Measurements from ENCODE around the gene UBE3C. TPM values are rescaled to one million over a fixed set of nuclear protein-coding genes. Genes with fewer than 3 reads are reported as not detected.
A peak's percentile ranks its signal among the peaks of the same experiment; 100 is the strongest.

The UBE3C gene
- total RNA-seq, 1 donor from 2014 or later = 67.2 TPM

DNA sequence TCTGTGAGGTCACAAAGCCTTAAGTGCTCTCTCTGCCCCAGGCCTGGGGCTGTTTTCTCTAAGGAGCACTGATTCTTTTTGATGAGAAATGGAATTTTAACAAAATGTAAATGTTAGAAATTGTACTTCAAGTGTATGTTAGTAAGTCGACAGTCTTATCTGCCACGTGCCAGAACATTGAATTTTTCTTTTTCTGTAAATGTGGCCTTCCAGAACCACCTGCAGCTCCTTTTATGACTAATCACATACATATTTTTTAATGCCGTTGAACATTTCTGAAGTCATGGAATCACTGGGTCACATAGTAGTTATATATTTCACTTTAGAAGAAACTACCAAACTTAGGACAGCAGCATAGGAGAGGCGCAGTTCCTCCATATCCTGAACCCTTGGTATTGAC lies 38.0 kb downstream of the UBE3C start:
- no peak for DNase-seq (ENCODE audit: low spot score)

DNA sequence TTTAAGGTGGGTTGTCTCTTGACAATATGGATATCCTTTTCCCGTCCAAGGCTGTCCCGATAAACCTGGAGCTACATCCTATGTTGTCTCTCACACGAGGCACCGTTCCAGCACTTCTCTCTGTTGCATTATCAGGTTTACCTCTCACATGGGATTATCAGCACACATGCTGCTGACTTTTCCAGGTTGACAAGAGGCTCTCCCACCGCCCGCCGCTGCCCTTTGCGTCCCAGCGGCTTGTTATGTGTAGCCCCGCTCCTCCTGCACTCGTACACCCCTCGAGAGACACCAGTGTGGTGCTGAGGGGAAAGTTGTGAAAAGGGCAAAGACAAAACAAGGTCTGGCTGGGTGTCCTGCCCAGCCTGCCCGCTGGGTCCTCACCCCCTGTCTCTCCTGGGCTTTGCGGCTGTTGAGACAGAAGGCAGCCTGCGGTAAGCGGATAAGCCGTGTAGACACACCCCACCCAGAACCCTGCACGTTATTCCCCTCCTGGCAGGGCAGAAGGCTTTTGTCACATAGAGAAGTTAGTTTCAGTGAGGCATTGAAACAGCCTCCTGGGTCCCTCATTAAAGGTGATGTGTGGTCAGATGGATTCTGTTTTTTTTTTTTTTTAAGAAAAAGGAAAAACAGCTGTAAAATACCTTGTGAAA lies 38.7 kb downstream of the UBE3C start:
- DNase-seq (ENCODE audit: low spot score) = no peak

DNA sequence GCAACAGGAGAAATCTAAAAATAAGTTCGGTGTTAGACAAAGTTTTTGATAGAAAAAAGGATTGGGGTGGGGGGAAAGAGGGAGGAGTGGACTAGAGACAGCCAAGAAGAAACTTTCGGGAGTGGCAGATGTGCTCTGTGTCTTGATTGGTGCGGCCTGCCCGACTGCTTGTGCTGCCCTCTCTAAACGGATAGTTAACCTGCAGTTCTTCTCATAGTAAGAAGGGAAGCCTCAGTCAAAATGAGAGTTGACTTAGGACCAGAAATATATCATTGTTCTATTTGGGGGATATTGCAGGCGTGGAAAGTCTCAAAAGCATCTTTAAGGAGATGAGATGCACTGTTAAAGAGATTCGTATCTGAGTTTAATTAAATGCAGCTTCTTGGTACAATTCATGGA lies 39.3 kb downstream of the UBE3C start:
- no peak for DNase-seq (ENCODE audit: low spot score)

DNA sequence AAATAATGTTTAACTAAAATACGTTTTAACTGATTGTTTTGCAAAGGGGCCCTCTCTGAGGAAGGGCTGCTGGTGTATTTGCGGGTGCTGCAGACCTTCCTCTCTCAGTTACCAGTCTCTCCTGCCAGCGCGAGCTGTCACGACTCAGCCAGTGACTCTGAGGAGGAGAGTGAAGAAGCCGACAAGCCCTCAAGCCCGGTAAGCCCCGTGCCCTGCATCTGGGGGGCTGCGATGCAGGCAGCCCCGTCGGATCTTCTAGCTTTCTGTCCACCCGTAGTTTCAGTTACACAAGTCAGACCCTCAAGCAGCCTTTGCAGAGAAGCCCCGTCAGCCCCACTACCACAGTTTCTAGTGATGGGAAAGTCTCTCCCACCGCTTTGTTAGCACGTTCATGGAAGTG lies 45.1 kb downstream of the UBE3C start:
- no peak for DNase-seq (ENCODE audit: low spot score)

DNA sequence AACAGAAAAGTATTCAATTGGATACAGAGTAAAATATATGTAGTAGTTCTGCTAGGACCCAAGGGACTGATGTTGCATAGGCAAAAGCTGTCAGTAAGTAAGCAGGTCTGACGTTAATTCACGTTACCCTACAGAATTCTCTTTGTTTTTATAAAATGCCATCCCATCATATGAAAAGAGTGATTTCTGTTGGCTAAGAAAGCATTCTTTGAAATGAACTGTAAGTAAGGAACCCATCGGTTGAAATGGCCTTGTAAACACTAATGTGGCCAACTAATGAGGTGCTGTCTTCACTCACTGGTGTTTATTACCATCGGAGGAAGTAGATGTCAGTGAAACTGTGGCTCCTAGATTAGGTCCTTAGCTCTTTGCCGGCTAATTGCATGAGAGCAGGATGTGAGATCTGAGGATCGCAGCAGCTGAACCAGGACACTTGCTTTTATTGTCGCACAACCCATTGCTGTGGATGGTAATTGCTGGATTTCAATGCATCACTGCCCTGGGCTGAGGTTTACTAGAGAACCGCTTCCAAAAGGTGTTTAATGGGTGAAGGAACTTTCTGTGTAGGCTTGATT lies 49.5 kb downstream of the UBE3C start:
- no peak for DNase-seq (ENCODE audit: low spot score)

DNA sequence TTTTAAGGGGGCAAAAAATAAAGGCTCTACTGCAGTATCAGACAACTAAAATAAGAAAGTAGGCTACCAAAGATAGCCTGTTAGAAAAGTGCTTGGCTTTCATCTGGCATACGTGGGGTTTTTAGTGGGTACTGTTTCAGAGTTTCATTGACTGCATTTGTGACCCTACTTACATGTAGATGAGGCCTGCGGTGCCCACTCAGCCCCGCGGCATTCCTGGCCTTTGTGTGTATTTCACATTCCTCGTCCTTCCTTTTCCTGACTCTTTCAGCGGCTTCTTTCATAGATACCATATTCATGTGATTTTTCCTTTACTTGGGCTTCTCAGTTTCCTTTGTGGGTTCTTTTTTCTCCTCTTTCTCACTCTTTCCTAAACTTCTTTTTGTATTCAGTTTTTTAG lies 50.7 kb downstream of the UBE3C start:
- DNase-seq (ENCODE audit: low spot score) = no peak

DNA sequence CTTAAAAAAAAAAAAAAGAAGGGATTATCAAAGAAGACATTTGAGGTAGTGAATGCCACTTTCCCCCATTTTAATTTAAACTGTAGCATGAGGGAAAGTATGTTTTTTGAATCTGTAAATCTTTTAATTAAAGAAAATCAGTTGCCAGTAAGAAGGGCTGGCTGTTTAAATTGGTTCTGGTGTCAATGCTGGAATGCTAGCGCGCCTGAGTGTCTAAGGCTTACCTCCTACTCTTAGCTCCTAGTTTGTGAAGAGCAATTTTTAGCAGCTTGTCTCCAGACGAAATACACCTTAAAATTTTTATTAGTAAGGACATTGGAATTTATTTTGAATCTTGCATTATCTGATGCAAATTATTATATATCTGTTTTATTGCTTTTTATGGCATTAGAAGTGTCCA lies 54.1 kb downstream of the UBE3C start:
- no peak for DNase-seq (ENCODE audit: low spot score)

DNA sequence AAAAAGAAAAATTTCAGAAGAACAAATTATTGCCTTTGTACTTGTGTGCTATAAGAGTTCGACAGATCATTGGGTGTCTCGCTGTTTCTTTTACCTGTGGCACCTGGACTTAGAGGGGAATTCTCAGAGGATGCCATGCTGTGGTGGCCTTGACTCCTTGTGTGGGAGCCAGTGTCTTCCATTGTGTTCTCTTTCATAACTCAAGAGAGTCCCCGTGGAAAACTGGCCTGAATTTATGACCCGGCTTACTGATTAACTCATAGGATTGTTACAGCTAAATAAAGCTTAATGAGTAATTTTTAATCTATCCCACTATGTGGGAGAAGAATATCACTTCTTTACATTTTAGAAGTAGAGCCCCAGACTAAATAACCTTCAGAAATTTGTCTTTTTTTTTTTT lies 54.5 kb downstream of the UBE3C start:
- DNase-seq (ENCODE audit: low spot score) = no peak

DNA sequence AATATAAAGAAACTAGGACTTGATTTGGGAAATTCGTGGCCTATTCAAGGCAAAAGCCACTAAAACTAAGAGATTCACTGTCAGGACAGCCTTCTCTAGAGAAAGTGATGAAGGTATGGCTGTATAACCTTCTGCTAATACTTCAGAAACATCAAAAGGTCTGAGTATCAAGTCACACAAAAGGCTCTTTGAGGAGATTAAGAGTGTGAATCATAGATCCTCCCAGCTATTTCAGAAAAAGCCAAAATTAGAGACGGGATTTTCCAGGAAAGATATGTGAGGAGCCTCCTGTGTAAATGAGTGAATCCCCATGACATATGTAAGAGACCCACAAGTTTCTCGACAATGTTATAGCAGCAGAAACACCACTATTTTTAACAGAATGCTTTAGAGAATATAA lies 56.2 kb downstream of the UBE3C start:
- no peak for DNase-seq (ENCODE audit: low spot score)

DNA sequence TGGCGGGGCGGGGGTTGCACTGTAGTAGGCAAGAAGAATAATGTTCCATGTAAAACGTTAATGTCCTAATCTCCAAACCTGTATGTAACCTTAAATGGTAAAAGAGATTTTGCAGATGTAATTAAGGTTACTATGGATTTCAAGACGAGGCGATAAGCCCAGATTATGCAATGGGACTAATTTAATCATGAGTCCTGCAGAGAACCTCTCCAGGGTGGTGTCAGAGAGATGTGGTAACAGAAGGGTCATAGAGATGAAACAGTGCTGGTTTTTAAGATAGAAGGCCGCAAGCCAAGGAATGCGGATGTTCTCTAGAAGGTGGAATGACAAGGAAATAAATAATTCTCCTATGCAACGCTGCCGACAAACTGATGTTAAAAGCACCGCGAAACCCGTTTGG lies 57.1 kb downstream of the UBE3C start:
- DNase-seq (ENCODE audit: low spot score) = no peak

DNA sequence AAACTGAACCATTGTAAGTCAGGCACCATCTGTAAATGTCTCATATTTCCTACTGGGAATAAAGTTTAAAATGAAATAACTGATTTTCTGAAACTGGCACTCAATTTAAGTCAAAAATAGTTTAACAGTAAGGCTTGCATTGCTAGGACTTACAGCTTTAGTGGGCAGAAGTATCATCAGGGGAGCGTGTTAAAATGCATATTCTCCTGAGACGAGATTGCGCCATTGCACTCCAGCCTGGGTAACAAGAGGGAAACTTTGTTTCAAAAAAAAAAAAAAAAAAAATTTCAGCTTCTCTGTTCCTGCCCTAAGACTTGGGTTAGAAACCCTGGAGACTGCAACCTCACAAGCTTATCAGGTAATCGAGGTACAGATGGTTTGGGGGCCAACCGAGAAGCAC lies 65.4 kb downstream of the UBE3C start:
- no peak for DNase-seq (ENCODE audit: low spot score)

DNA sequence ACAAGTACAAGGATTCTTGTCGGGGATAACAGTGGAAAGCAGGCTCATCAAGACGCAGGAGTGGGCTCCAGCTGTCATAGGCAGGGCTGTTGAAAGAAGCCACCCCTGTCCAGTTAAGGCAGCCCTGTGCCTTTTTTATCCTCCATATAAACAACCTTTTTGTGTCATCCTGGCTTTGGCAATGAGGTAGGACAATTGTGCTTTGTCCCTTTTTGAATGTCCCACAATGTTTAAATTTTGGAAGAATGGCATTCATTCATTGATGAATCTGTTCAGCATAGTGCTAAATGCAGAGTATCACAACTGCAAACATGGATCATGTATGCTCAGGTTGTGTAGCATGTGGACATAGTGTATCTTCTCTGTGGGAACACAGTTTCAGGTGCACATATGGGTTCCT lies 66.7 kb downstream of the UBE3C start:
- no peak for DNase-seq (ENCODE audit: low spot score)

DNA sequence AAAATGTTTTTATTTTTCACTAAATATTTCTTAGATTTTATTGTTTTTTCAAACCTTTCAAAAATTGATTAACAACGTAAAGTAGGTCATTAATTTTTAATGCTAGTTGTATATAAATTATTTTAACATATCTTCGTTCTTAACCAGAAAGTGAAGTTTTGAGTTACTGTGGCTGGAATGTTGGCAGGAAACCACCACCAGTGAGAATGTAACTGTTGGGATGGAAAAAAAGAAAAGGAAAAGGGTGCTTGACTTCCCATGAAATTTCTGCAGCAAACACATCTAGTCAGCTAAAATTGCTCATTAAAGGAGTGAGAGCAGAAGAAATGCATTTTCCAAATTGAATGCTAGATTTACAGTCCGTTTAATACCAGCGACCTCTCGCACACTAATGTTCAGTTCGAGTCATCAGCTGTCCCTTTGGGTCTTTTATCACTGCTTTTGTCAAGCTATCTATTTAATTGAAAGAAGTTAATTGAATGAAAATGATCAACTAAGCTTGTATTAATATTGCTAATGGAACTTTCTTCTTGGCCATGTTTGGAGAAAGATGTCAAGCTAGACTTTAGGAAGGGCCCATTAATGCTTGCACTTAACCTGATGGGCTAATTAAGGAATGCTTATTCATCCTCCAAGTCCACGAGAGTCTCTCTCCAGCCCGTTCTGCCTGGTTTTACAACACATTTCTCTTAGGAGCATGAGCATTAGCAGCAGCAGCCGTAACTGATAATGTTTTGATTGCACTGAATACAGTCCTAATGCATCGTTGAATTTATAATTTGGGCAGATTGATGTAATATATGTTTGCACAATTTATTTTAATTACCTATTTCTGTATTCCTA lies 70.1 kb downstream of the UBE3C start:
- DNase-seq (ENCODE audit: low spot score) = no peak

DNA sequence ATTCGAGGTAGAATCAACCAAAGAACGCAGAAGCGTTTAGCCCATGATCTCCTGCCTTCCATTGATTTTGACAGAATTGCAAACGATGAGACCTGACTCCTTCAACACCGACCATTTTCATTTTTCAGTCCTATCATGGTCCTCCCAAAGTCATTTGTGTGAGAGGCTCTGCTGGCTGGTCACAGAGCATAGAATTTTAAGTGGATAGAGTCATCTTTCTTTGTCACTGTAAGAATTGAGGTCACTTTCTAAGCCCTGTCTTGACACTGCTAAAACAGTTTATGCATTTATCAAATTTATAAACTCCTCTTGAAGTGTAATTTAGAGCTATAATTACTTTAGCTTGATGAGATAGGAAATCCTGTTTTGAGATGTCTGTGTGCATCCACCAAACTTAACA lies 72.0 kb downstream of the UBE3C start:
- no peak for DNase-seq (ENCODE audit: low spot score)

DNA sequence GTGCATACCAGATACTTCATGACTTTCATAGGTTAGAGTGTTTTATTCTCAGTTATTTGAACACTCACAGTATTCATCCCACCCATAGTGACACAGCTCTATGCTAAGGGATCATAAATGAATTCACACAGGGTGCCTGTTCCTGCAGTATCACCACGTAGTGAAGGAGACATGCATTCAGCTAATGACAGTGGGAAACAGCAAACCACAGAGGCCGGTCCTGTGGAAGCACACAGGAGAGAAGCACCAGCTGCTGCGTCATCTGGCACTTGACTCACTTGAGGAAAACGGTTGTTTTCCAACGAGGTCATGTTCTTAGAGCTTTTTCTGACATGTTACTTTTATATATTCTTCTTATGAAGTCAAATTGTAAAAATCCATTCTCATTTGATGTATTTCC lies 73.0 kb downstream of the UBE3C start:
- DNase-seq (ENCODE audit: low spot score) = no peak

DNA sequence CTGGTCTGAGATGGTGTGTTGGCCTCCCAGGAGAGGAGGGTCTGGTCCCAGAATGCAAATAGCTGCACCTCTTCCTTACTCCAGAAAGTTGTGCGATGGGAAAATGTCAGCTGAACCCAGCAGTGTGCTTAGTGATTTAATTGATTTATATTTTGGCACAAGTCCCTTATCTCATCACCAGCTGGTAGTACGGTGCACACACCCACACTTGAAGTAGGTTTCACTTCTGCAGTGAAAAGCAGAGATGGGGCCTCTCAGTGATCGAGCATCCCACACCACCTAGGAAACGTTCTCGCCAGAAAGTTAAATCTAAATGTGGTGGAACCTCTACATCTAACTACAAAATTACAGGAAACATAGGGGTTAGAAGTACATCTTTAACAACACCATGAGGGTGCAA lies 80.4 kb downstream of the UBE3C start:
- DNase-seq (ENCODE audit: low spot score) = no peak

DNA sequence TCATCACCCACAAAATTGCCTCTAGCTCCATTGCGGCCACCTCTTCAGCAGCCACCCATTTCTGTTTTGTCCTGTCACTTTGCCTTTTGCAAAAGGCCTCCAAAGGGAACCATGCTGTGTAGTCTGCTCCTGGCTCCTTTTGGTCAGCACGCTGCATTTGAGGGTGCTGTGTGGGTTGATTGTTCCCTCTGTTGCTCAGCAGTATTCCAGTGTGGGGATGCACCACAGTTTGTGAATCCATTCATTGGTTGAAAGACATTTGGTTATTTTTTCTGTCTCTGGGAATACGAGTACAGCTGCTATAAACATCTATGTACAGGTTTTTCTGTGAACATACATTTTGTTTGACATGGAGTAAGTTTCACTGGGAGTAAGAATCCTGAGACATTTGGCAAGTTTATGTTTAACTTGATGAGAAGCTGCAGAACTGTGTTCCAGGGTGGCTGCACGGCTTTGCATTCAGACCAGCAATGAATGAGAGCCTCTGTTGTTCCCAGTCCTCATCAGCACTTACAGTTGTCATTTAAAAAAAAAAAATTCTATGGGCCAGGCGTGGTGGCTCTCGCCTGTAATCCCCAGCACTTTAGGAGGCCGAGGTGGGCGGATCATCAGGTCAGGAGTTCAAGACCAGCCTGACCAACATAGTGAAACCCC lies 82.3 kb downstream of the UBE3C start:
- DNase-seq (ENCODE audit: low spot score) = no peak

DNA sequence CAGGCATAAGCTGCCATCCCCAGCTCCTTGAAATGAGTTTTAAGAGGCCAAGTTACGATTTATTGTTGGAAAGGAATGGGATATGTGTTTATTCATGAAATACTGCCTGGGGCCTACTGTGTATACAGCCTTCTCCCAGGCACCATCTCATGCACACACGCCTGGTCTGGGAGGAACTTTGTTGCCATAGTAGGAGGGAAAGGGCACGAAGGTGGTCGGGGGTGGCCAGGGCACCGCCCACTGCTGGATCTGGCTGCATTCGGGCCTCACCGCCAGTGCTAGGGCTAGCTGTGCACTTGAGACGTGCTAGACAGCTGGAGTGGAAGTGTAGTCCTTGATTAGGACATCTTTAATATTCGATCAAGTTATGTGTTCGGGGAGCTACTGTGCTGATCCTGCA lies 84.0 kb downstream of the UBE3C start:
- no peak for DNase-seq (ENCODE audit: low spot score)

DNA sequence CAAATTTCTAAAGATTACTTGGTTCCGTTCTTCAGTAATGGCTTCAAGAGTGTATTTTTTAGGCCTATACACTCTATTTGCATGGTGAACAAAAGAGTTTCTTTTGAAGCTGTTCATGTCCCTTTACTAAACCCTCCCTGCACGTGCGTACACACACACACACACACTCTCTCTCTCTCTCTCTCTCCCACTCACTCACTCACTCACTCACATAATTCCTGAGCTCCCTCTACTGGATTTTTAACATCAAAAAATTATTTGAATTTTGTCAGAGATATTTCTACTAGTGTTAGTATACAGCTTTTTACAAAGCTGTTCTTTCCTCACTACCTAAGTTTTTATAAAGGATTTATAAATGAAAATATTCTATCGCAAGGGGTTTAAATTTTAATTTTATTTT lies 85.9 kb downstream of the UBE3C start:
- peak; percentile 60 for DNase-seq (ENCODE audit: low spot score)

DNA sequence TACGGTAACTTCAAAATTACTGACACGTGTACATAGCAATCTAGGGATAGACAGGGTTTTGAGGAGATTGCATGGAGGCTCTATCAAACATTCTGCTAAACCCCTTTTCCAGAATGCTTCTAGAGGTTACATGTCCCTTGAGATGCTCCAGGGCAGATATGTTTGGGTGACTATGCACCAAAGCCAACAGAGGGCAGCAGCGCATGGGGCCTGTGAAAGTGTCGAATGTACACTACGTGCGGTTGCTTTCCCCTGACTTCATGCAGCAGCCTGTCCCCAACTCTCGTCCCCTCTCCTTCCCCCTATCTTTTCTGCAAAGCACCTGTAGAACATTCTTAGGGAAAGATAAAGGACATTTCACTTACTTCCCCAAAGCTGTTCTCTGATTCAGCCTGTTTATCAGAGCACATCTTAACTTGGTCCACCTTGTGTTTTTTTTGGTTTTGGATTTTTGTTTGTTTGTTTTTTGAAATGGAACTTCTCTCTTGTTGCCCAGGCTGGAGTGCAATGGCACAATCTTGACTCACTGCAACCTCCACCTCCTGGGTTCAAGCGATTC lies 90.2 kb downstream of the UBE3C start:
- DNase-seq (ENCODE audit: low spot score) = peak; percentile 6

DNA sequence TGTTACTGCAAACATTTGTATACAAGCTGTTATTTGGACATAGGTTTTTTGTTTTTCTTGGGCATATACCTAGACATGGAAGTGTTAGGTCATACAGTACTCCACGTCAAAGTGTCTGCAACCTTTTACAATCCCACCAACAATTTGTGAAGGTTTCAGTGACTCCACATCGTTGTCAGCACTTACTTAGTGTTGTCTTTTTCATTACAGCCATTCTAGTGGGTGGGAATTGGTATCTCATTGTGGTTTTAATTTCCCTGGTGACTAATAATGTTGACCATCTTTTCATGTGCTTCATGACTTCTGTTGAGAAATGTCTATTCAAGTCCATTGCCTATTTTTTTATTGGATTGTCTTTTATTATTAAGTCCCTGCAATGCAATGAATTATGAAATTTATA lies 95.0 kb downstream of the UBE3C start:
- DNase-seq (ENCODE audit: low spot score) = no peak

DNA sequence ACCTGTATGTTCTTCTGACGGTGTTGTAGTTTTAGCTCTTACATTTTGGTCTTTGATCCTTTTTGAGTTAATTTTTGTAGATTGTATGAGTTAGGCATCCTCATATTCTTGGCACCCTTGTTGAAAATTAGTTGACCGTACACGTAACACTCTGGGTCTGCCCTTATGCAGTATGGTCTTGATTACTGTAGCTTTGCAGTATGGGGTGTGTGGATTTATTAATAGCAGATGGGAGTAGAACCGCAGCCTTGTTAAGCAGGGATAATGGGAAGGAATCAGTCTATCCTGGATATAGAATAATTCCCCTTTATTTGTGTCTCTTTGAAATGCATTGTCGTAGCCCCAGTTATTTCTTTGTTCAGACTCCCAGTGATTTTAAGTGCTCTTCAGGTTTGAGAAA lies 95.5 kb downstream of the UBE3C start:
- DNase-seq (ENCODE audit: low spot score) = no peak
